PFSK-1 (cell line): ENCODE measurements around the gene LGALS3BP.

Source experiments
- FOXP2 ChIP-seq: optimal IDR thresholded peaks from 2 replicates; pipeline ENCODE3; 2011; ENCODE audit warnings: borderline replicate concordance, control low read depth, inconsistent platforms; ENCODE audit not compliant: insufficient read depth; ENCODE audit errors: extremely low read length, extremely low read depth
- POLR2AphosphoS5 ChIP-seq: IDR thresholded peaks from 2 replicates; pipeline ENCODE4 v1.6.1; 2012; ENCODE audit warnings: low read depth, mild to moderate bottlenecking, control low read depth, low read length, moderate library complexity
- SIN3A ChIP-seq: IDR thresholded peaks from 2 replicates; pipeline ENCODE4 v1.6.1; 2012; ENCODE audit warnings: mild to moderate bottlenecking, low read length, moderate library complexity, borderline replicate concordance; ENCODE audit not compliant: insufficient read depth
- TAF1 ChIP-seq: IDR thresholded peaks from 2 replicates; pipeline ENCODE4 v1.6.1; 2012; ENCODE audit warnings: low read length, control low read depth, borderline replicate concordance; ENCODE audit not compliant: insufficient read depth
- TF ChIP-seq, protein P1 (sequence below), 2 experiments: IDR thresholded peaks; 2 replicates each; pipeline versions ENCODE4 v1.6.1 to v1.8.0; 2011 to 2012; ENCODE audit warnings: low read depth in 2 of 2, low read length in 2 of 2, control low read depth in 1 of 2, inconsistent platforms in 1 of 2, mild to moderate bottlenecking in 1 of 2, moderate library complexity in 1 of 2; ENCODE audit not compliant: insufficient read depth in 1 of 2

DNA sequence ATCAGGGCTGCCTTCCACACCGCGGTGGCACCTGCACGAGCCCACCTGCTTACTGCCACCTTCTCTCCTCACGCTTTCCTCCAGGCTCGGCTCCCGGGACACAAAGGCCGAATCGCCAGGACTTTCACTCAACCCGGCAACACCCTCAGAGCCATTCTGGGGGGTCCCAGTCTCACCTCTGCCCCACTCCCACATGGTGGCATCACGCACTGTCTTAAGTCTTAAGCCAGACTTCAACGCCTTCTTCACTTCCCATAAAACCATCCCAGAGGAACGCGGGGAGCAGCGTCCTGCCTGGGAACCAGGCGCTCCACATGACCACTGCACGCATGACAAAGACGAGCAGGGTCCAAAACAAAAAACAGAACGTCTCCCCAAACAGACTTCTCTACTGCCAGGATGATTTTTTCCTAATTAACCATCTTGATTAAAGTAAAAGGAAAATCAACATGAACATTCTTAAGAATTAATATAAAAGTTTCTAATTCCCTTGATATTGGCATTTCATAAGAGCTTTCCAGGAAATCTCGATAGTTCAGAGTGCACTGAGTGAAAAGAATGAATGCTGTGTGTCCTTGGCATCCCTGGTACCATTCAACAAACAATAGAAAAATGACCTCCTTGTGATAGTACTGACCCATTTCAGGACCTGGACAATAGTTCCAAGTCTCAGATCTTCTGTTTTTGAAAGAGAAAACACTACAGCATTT is 27.2 kb upstream of the LGALS3BP start:
- no peak for TF ChIP-seq TAF1
- no peak for TF ChIP-seq SIN3A
- TF ChIP-seq POLR2AphosphoS5, result no peak
- TF ChIP-seq, protein P1, sequence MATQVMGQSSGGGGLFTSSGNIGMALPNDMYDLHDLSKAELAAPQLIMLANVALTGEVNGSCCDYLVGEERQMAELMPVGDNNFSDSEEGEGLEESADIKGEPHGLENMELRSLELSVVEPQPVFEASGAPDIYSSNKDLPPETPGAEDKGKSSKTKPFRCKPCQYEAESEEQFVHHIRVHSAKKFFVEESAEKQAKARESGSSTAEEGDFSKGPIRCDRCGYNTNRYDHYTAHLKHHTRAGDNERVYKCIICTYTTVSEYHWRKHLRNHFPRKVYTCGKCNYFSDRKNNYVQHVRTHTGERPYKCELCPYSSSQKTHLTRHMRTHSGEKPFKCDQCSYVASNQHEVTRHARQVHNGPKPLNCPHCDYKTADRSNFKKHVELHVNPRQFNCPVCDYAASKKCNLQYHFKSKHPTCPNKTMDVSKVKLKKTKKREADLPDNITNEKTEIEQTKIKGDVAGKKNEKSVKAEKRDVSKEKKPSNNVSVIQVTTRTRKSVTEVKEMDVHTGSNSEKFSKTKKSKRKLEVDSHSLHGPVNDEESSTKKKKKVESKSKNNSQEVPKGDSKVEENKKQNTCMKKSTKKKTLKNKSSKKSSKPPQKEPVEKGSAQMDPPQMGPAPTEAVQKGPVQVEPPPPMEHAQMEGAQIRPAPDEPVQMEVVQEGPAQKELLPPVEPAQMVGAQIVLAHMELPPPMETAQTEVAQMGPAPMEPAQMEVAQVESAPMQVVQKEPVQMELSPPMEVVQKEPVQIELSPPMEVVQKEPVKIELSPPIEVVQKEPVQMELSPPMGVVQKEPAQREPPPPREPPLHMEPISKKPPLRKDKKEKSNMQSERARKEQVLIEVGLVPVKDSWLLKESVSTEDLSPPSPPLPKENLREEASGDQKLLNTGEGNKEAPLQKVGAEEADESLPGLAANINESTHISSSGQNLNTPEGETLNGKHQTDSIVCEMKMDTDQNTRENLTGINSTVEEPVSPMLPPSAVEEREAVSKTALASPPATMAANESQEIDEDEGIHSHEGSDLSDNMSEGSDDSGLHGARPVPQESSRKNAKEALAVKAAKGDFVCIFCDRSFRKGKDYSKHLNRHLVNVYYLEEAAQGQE (IDR thresholded peaks at IDR 0.05; ENCODE audit: insufficient read depth in 1 of 2, low read depth in 2 of 2, low read length in 2 of 2), result no peak
- TF ChIP-seq FOXP2, result no peak
